ENCODE data around the gene ATP6AP1.

ATP6AP1 gene

DNA sequence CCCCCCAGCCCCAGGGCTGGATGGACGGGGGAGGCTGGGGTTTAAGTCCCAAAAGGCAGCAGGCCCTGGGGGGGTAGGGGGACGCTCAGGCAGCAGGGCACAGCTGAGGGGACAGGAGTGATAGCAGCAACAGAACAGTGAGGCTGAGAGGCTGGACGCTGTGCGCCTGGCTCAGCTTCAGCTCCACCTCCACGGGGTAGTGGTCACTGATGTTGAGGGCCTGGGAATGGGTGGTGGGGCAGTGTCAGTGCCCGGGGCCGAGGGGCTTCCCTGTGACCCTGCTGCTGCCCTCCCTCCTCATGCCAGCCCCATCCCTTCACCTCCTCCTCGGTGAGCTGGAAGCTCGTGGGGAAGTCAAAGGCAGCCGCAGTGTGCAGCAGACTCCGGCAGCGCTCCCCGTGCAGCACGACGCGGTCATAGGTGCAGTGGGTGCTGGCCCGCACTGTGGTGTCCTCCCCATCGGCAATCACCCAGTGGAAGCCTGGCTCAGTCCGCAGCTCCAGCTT lies 25.8 kb upstream of the ATP6AP1 start:
- Histone ChIP-seq H2BK120ac (ENCODE audit: low read depth, low read length) (no peak overlapping the region), H3K4me1 (ENCODE audit: control insufficient read depth, low read depth, low read length) (no peaks in the 10 kb centered on the region), H3K27me3 (ENCODE audit: insufficient read depth, low read length, poor library complexity) (no peaks in the 10 kb centered on the region), H3K18ac (ENCODE audit: low read length) (no peak overlapping the region), H3K23ac (ENCODE audit: low read length) (no peak overlapping the region), H3K4ac (ENCODE audit: low read depth, low read length) (no peak overlapping the region), H4K8ac (ENCODE audit: low read depth, low read length) (no peak overlapping the region), H3K27ac (ENCODE audit: low read depth, low read length) (no peak overlapping the region), H4K5ac (ENCODE audit: low read length) (no peak overlapping the region), H3K4me3 (ENCODE audit: low read length) (no peak overlapping the region), H3K36me3 (ENCODE audit: control insufficient read depth, insufficient read depth, low read length) (peaks cover 12% of the 10 kb centered on the region), H2BK5ac (ENCODE audit: low read length) (no peak overlapping the region), H3K79me2 (ENCODE audit: control insufficient read depth, insufficient read depth, low read length) (peaks cover 15% of the 10 kb centered on the region), H2BK15ac (replicated peaks; ENCODE audit: low read depth) (no peak overlapping the region), H3K4me2 (ENCODE audit: low read length) (no peak overlapping the region), H3K9ac (ENCODE audit: low read length) (no peak overlapping the region), H2AK5ac (ENCODE audit: low read length) (no peak overlapping the region), H3K79me1 (ENCODE audit: low read length) (peaks cover 1% of the 10 kb centered on the region), H3K56ac (ENCODE audit: low read length) (no peak overlapping the region)
- no CpG with 5 or more reads among the region's 19 CpGs for whole genome bisulfite sequencing (ENCODE audit: extremely low coverage, insufficient coverage, low lambda C conversion rate)
- DNase-seq, result no peak

DNA sequence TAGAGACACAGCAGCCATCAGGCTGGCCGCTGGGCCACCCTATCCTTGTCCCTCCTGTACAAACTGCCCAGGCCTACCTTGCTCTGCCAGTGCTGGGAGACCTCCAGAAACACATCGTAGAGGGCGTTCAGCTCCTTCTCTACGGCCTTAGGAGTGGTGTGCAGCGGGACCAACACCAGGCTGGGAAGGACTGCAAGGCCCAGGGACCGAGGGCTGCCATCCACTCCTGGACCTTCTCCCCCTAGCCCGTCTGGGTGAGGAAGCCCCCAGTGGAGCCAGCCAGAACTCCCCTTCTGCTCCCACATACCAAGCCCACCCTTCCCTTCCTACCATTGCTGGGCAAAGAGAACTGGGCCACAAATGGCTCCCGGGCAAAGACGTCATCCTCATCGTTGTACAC lies 25.3 kb upstream of the ATP6AP1 start:
- Histone ChIP-seq H3K79me2 (ENCODE audit: control insufficient read depth, insufficient read depth, low read length) (peaks cover 15% of the 10 kb centered on the region), H3K4me1 (ENCODE audit: control insufficient read depth, low read depth, low read length) (no peaks in the 10 kb centered on the region), H3K27ac (ENCODE audit: low read depth, low read length) (no peak overlapping the region), H3K36me3 (ENCODE audit: control insufficient read depth, insufficient read depth, low read length) (peaks cover 12% of the 10 kb centered on the region), H3K4me2 (ENCODE audit: low read length) (no peak overlapping the region), H4K8ac (ENCODE audit: low read depth, low read length) (no peak overlapping the region), H3K4me3 (ENCODE audit: low read length) (no peak overlapping the region), H3K23ac (ENCODE audit: low read length) (no peak overlapping the region), H2AK5ac (ENCODE audit: low read length) (no peak overlapping the region), H3K56ac (ENCODE audit: low read length) (no peak overlapping the region), H3K27me3 (ENCODE audit: insufficient read depth, low read length, poor library complexity) (no peaks in the 10 kb centered on the region), H4K5ac (ENCODE audit: low read length) (no peak overlapping the region), H3K79me1 (ENCODE audit: low read length) (peaks cover 1% of the 10 kb centered on the region), H2BK5ac (ENCODE audit: low read length) (no peak overlapping the region), H3K4ac (ENCODE audit: low read depth, low read length) (no peak overlapping the region), H3K18ac (ENCODE audit: low read length) (no peak overlapping the region), H3K9ac (ENCODE audit: low read length) (no peak overlapping the region), H2BK15ac (replicated peaks; ENCODE audit: low read depth) (no peak overlapping the region), H2BK120ac (ENCODE audit: low read depth, low read length) (no peak overlapping the region)
- no CpG with 5 or more reads among the region's 10 CpGs for WGBS (ENCODE audit: extremely low coverage, insufficient coverage, low lambda C conversion rate)
- no peak for DNase-seq

DNA sequence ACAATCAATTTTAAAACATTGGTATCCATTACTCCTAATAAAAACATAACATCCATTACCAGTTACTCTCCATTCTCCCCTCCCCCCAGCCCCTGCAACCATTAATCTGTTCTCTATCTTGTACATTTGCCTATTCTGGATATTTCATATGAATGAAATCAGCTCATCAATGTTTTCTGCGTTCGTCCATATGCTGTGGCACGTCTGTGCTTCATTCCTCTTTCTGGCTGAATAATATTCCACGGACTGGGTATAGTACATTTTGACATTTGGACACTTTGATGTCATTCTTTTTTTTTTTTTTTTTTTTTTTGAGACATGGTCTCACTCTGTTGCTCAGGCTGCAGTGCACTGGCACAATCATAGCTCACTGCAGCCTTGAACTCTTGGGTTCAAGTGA lies 24.6 kb upstream of the ATP6AP1 start:
- WGBS (ENCODE audit: extremely low coverage, insufficient coverage, low lambda C conversion rate), result no CpG with 5 or more reads among the region's 4 CpGs
- Histone ChIP-seq H3K4me2 (ENCODE audit: low read length) (no peak overlapping the region), H3K4me3 (ENCODE audit: low read length) (no peak overlapping the region), H4K5ac (ENCODE audit: low read length) (no peak overlapping the region), H3K36me3 (ENCODE audit: control insufficient read depth, insufficient read depth, low read length) (peaks cover 12% of the 10 kb centered on the region), H3K79me1 (ENCODE audit: low read length) (peaks cover 1% of the 10 kb centered on the region), H3K79me2 (ENCODE audit: control insufficient read depth, insufficient read depth, low read length) (peaks cover 10% of the 10 kb centered on the region), H3K4ac (ENCODE audit: low read depth, low read length) (no peak overlapping the region), H3K18ac (ENCODE audit: low read length) (no peak overlapping the region), H3K9ac (ENCODE audit: low read length) (no peak overlapping the region), H3K23ac (ENCODE audit: low read length) (no peak overlapping the region), H2BK5ac (ENCODE audit: low read length) (no peak overlapping the region), H2BK15ac (replicated peaks; ENCODE audit: low read depth) (no peak overlapping the region), H3K27ac (ENCODE audit: low read depth, low read length) (no peak overlapping the region), H2AK5ac (ENCODE audit: low read length) (no peak overlapping the region), H3K56ac (ENCODE audit: low read length) (no peak overlapping the region), H3K4me1 (ENCODE audit: control insufficient read depth, low read depth, low read length) (no peaks in the 10 kb centered on the region), H4K8ac (ENCODE audit: low read depth, low read length) (no peak overlapping the region), H2BK120ac (ENCODE audit: low read depth, low read length) (no peak overlapping the region), H3K27me3 (ENCODE audit: insufficient read depth, low read length, poor library complexity) (no peaks in the 10 kb centered on the region)
- DNase-seq, result no peak

DNA sequence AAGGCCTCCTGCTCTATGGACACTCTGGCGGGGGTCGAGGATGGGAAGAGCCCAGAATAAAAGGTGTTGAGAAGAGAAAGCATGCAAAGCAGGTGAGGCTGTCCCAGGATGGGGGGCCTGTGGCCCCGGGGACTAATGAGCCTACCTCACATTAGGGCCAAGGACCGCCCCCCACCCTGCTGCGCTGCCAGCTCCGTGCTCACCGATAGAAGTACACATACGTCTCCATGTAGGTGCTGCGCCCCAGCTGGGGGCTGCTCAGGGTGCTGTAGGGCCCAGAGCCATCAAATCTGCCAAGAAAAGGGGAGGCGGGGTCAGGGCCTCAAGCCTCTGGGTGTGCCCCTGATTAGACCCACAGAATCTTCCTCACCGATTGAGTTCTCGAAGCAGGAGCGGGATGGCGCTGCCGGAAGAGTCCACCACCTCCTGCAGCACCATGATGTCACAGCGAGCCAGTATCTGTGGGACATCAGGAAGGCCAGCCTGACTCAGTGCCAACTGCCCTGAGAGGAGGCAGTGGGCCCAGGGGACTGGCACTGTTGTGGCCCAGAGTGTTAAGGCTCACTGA lies 23.8 kb upstream of the ATP6AP1 start:
- Histone ChIP-seq H3K23ac (ENCODE audit: low read length) (no peak overlapping the region), H3K4me1 (ENCODE audit: control insufficient read depth, low read depth, low read length) (no peaks in the 10 kb centered on the region), H3K36me3 (ENCODE audit: control insufficient read depth, insufficient read depth, low read length) (peaks cover 5% of the 10 kb centered on the region), H3K9ac (ENCODE audit: low read length) (no peak overlapping the region), H2AK5ac (ENCODE audit: low read length) (no peak overlapping the region), H2BK120ac (ENCODE audit: low read depth, low read length) (no peak overlapping the region), H3K18ac (ENCODE audit: low read length) (no peak overlapping the region), H4K5ac (ENCODE audit: low read length) (no peak overlapping the region), H4K8ac (ENCODE audit: low read depth, low read length) (no peak overlapping the region), H3K79me2 (ENCODE audit: control insufficient read depth, insufficient read depth, low read length) (peaks cover 2% of the 10 kb centered on the region), H3K27me3 (ENCODE audit: insufficient read depth, low read length, poor library complexity) (no peaks in the 10 kb centered on the region), H3K4me2 (ENCODE audit: low read length) (no peak overlapping the region), H3K4me3 (ENCODE audit: low read length) (no peak overlapping the region), H3K79me1 (ENCODE audit: low read length) (peaks cover 1% of the 10 kb centered on the region), H3K27ac (ENCODE audit: low read depth, low read length) (no peak overlapping the region), H2BK5ac (ENCODE audit: low read length) (no peak overlapping the region), H2BK15ac (replicated peaks; ENCODE audit: low read depth) (no peak overlapping the region), H3K4ac (ENCODE audit: low read depth, low read length) (no peak overlapping the region), H3K56ac (ENCODE audit: low read length) (no peak overlapping the region)
- no CpG with 5 or more reads among the region's 16 CpGs for WGBS (ENCODE audit: extremely low coverage, insufficient coverage, low lambda C conversion rate)
- no peak for DNase-seq

DNA sequence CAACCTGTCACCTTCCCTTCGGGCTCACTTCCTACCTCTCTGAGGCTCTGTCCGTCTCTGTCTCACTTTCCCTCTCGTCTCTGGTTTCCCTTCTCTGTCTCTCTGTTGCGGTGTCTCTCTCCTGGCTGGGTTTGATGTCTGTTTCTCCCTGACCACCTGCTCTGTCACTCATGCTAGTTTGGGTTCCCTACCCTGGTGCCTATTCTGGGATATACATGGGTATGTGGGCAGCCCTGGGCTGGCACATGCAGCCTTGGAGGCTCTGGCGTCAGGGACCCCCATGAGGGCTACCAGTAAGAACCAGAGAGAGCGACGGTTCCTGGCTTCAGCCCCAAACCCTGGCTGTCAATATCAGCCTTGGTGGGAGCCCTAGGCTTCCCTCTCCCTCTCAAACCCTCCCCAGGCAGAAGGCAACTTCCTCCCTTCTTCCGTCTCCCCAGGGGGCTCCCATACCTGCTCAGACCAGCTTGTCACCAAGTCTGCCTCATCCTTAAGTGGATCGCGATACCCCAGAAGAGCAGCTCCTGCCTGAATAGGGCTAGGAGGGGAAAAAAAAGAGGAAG lies 19.7 kb upstream of the ATP6AP1 start:
- Histone ChIP-seq H3K27me3 (ENCODE audit: insufficient read depth, low read length, poor library complexity) (no peaks in the 10 kb centered on the region), H3K79me2 (ENCODE audit: control insufficient read depth, insufficient read depth, low read length) (no peaks in the 10 kb centered on the region), H2BK5ac (ENCODE audit: low read length) (no peak overlapping the region), H4K5ac (ENCODE audit: low read length) (no peak overlapping the region), H3K36me3 (ENCODE audit: control insufficient read depth, insufficient read depth, low read length) (no peaks in the 10 kb centered on the region), H3K4me3 (ENCODE audit: low read length) (no peak overlapping the region), H3K56ac (ENCODE audit: low read length) (peak overlapping the region; percentile 83), H3K4ac (ENCODE audit: low read depth, low read length) (no peak overlapping the region), H3K4me1 (ENCODE audit: control insufficient read depth, low read depth, low read length) (no peaks in the 10 kb centered on the region), H3K23ac (ENCODE audit: low read length) (no peak overlapping the region), H3K4me2 (ENCODE audit: low read length) (peak overlapping the region; percentile 44), H4K8ac (ENCODE audit: low read depth, low read length) (no peak overlapping the region), H2BK15ac (replicated peaks; ENCODE audit: low read depth) (no peak overlapping the region), H3K18ac (ENCODE audit: low read length) (no peak overlapping the region), H3K79me1 (ENCODE audit: low read length) (no peaks in the 10 kb centered on the region), H2AK5ac (ENCODE audit: low read length) (no peak overlapping the region), H3K9ac (ENCODE audit: low read length) (peak overlapping the region; percentile 78), H3K27ac (ENCODE audit: low read depth, low read length) (no peak overlapping the region), H2BK120ac (ENCODE audit: low read depth, low read length) (no peak overlapping the region)
- no peak for DNase-seq
- WGBS (ENCODE audit: extremely low coverage, insufficient coverage, low lambda C conversion rate), result no CpG with 5 or more reads among the region's 10 CpGs

Measured in mesendoderm (in vitro differentiated cells).